D721Med (cell line): ENCODE measurements around the gene ATXN3L.
A peak's percentile ranks its signal among the peaks of the same experiment; 100 is the strongest.

ENCODE experiments used
- DNase-seq: peaks from one replicate; pipeline ENCODE4 v3.0.0; 2011; ENCODE audit warnings: low spot score; ENCODE audit not compliant: insufficient read length
- FAIRE-seq: peaks from 2 replicates; lab custom pipeline; 2011; peaks lifted over from hg19 to GRCh38; lab: Jason Lieb, UNC
- CTCF ChIP-seq: IDR thresholded peaks from 2 replicates; pipeline ENCODE4 v1.5.1; 2012; ENCODE audit warnings: mild to moderate bottlenecking, control low read depth; ENCODE audit not compliant: insufficient read depth; ENCODE audit errors: missing control alignments

ATXN3L gene

GRCh38 chrX:13338996-13339515 is 19.2 kb upstream of the ATXN3L start:
- FAIRE-seq (no peak), DNase-seq (no peak)
- TF ChIP-seq CTCF = no peak

DNA sequence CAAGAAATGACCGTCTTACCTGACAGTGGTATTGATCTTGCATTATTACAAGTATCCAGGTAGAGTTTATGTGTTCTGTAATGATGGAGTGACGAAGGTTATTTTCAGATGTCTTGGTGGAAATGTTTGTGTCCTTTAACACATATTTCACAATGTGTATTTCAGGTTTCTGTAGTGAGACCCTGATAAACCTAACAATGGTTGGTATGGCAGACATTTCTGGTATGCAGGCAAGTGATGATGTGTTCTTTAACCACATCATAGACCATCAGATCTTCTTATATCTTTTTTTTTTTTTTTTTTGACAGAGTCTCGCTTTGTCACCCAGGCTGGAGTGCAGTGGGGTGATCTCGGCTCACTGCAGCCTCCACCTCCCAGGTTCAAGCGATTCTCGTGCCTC is 14.6 kb upstream of the ATXN3L start:
- no peak for FAIRE-seq
- TF ChIP-seq CTCF = no peak
- DNase-seq = no peak

DNA sequence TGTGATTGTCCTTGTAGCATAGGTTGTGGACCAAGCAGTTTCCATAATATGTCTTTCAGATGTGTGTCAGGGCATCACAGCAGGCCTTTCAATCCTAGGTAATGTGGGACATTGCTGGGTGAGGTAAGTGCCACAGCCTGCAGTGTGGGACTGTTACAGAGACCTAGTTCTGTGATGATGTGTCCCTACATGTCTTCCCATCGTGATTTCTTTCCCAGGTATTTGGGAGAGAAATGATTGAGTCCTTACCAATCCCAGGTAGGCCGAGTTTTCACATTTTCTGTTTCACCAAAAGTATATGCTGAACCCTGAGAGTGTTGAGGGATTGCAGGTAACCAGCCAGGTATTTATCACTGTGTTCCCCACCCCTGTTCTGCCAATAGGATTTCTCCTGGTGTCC is 10.6 kb upstream of the ATXN3L start:
- no peak for FAIRE-seq
- no peak for TF ChIP-seq CTCF
- DNase-seq = no peak

- TF ChIP-seq CTCF = no peak
- no peak for FAIRE-seq
- DNase-seq = no peak
Observed at GRCh38 chrX:13327666-13328065, 7.8 kb upstream of the ATXN3L start.

GRCh38 chrX:13323241-13323640 is 3.4 kb upstream of the ATXN3L start:
- peak; percentile 85 for FAIRE-seq
- no peak for TF ChIP-seq CTCF
- DNase-seq = no peak

DNA sequence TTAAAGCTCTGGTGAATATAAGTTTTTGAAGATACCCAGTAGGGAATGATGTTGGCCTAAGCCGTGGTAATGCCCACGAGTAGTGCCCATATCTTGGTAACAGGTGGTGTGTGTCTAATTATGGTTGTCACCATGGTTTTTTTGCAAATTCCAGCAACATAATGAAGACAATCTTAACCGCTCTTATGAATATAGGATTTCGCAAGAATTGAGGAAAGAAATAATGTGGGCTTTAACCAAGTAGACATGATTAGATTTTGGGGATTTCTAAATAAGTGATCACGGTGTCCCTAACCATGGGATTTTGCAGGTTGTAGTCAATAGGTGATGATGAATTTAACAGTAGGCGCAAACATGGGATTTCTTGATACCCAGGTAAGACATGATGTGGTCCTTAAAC is 2.5 kb downstream of the ATXN3L start:
- DNase-seq = no peak
- FAIRE-seq = no peak

More for the DNA sequence above, 2.5 kb downstream of the ATXN3L start:
- no peak for TF ChIP-seq CTCF
